ENCODE measurements around the gene GPR35.

Gene GPR35

DNA sequence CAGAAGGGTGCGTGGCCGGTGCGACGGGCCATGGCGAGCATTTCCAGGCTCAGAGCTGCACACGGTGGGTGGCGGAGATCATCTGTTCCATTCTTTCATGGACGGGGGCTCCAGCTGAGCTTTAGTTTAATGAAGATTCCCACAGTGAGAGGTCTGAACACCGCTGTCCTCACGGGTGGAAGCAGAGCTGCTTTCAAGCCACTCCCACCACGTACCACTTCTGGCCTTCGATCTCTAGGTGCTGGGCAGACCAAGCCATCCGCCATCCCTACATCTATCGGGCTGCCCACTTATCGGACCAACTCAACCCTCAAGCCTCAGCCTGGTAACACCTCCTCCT, 18.5 kb downstream of the GPR35 start:
- Histone ChIP-seq H3K4me1 (ENCODE audit: low read length) (no peaks in the 10 kb centered on the region), H3K9ac (ENCODE audit: low read length) (no peak overlapping the region), H3K27ac (ENCODE audit: low read length) (no peak overlapping the region), H3K4me3 (ENCODE audit: low read length) (no peak overlapping the region), H3K4me2 (ENCODE audit: low read length) (no peak overlapping the region), H4K20me1 (ENCODE audit: insufficient read depth, low read length) (no peaks in the 10 kb centered on the region), H2AFZ (ENCODE audit: low read depth, low read length) (no peak overlapping the region), H3K36me3 (replicated peaks; ENCODE audit: low read depth, low read length) (no peaks in the 10 kb centered on the region), H3K9me3 (ENCODE audit: insufficient read depth, low read length) (no peaks in the 10 kb centered on the region), H3K79me2 (ENCODE audit: low read length) (no peaks in the 10 kb centered on the region), H3K27me3 (ENCODE audit: low read depth, low read length) (no peaks in the 10 kb centered on the region)
- TF ChIP-seq EZH2phosphoT487 (IDR thresholded peaks at IDR 0.05; ENCODE audit: low read depth) = no peak
- TF ChIP-seq, protein P1, sequence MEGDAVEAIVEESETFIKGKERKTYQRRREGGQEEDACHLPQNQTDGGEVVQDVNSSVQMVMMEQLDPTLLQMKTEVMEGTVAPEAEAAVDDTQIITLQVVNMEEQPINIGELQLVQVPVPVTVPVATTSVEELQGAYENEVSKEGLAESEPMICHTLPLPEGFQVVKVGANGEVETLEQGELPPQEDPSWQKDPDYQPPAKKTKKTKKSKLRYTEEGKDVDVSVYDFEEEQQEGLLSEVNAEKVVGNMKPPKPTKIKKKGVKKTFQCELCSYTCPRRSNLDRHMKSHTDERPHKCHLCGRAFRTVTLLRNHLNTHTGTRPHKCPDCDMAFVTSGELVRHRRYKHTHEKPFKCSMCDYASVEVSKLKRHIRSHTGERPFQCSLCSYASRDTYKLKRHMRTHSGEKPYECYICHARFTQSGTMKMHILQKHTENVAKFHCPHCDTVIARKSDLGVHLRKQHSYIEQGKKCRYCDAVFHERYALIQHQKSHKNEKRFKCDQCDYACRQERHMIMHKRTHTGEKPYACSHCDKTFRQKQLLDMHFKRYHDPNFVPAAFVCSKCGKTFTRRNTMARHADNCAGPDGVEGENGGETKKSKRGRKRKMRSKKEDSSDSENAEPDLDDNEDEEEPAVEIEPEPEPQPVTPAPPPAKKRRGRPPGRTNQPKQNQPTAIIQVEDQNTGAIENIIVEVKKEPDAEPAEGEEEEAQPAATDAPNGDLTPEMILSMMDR (IDR thresholded peaks at IDR 0.05; ENCODE audit: low read depth, low read length) = no peak

DNA sequence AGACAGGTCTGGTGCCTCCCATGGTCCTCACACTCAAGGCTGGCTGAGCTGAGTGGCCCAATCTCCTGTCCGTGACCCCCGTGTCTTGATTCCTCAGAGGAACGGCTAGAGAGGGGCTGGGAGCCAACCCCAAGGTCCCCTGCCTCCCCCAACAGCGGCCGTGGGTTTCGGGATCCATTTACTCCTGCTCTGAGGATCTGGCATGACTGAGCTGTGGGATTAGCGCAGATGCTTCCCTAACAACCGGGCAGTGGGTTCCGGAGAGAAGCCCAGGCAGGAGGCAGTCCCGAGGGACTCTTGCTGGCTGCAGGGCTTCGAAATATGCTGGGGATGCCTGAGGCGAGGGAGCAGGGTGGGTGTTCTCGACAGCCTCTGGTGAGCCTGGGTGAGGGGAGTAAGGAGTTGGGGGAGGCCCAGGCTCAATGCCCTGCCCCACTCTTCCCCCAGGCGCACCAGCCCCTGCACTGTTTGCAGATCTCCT, 18.9 kb downstream of the GPR35 start:
- Histone ChIP-seq H3K79me2 (ENCODE audit: low read length) (no peaks in the 10 kb centered on the region), H3K27me3 (ENCODE audit: low read depth, low read length) (no peaks in the 10 kb centered on the region), H3K4me2 (ENCODE audit: low read length) (no peak overlapping the region)

GRCh38 chr2:240644859-240645301, 19.6 kb downstream of the GPR35 start:
- Histone ChIP-seq H3K4me1 (ENCODE audit: low read length) (no peaks in the 10 kb centered on the region), H3K9me3 (ENCODE audit: insufficient read depth, low read length) (no peaks in the 10 kb centered on the region), H3K79me2 (ENCODE audit: low read length) (no peaks in the 10 kb centered on the region), H3K27ac (ENCODE audit: low read length) (no peak overlapping the region), H4K20me1 (ENCODE audit: insufficient read depth, low read length) (no peaks in the 10 kb centered on the region), H3K27me3 (ENCODE audit: low read depth, low read length) (no peaks in the 10 kb centered on the region), H3K4me3 (ENCODE audit: low read length) (no peak overlapping the region), H3K36me3 (replicated peaks; ENCODE audit: low read depth, low read length) (no peaks in the 10 kb centered on the region), H2AFZ (ENCODE audit: low read depth, low read length) (no peak overlapping the region), H3K9ac (ENCODE audit: low read length) (no peak overlapping the region), H3K4me2 (ENCODE audit: low read length) (no peak overlapping the region)
- no peak for TF ChIP-seq EZH2phosphoT487 (IDR thresholded peaks at IDR 0.05; ENCODE audit: low read depth)
- TF ChIP-seq, protein P1 (IDR thresholded peaks at IDR 0.05; ENCODE audit: low read depth, low read length) = no peak

More for the DNA sequence above, 18.9 kb downstream of the GPR35 start:
- H3K27ac ChIP-seq (ENCODE audit: low read length) = no peak overlapping the region
- H2AFZ ChIP-seq (ENCODE audit: low read depth, low read length) = no peak overlapping the region
- no peaks in the 10 kb centered on the region for H4K20me1 ChIP-seq (ENCODE audit: insufficient read depth, low read length)
- no peak overlapping the region for H3K4me3 ChIP-seq (ENCODE audit: low read length)
- TF ChIP-seq EZH2phosphoT487 (IDR thresholded peaks at IDR 0.05; ENCODE audit: low read depth) = no peak
- TF ChIP-seq, protein P1 (IDR thresholded peaks at IDR 0.05; ENCODE audit: low read depth, low read length) = no peak
- no peak overlapping the region for H3K9ac ChIP-seq (ENCODE audit: low read length)
- H3K4me1 ChIP-seq (ENCODE audit: low read length) = no peaks in the 10 kb centered on the region
- no peaks in the 10 kb centered on the region for H3K9me3 ChIP-seq (ENCODE audit: insufficient read depth, low read length)
- H3K36me3 ChIP-seq (replicated peaks; ENCODE audit: low read depth, low read length) = no peaks in the 10 kb centered on the region

DNA sequence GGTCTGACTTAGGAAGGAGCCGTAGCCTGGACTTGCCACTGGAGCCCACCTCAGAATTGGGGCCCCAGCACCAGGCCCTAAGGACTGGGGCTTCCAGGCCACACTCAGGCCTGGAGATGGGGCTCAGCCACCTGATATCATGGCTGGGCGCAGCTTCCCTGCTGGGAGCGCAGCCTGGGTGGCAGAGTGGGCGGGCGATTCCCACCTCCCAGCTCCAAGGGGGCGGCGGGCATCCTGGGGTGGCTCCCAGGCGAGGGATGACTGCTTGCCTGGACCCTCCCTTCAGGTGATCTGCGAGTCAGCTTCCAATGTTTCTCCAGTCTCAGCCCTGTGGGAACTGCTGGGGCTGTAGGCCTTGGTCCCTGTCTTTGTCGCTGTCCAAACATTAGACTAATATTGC, 20.1 kb downstream of the GPR35 start:
- no peak for TF ChIP-seq EZH2phosphoT487 (IDR thresholded peaks at IDR 0.05; ENCODE audit: low read depth)
- TF ChIP-seq, protein P1 (IDR thresholded peaks at IDR 0.05; ENCODE audit: low read depth, low read length) = no peak
- no peaks in the 10 kb centered on the region for H3K36me3 ChIP-seq (replicated peaks; ENCODE audit: low read depth, low read length)
- no peaks in the 10 kb centered on the region for H3K9me3 ChIP-seq (ENCODE audit: insufficient read depth, low read length)
- H3K4me1 ChIP-seq (ENCODE audit: low read length) = no peaks in the 10 kb centered on the region
- no peak overlapping the region for H3K9ac ChIP-seq (ENCODE audit: low read length)
- H2AFZ ChIP-seq (ENCODE audit: low read depth, low read length) = no peak overlapping the region
- H3K27ac ChIP-seq (ENCODE audit: low read length) = no peak overlapping the region
- no peaks in the 10 kb centered on the region for H3K79me2 ChIP-seq (ENCODE audit: low read length)
- H3K27me3 ChIP-seq (ENCODE audit: low read depth, low read length) = no peaks in the 10 kb centered on the region
- no peak overlapping the region for H3K4me2 ChIP-seq (ENCODE audit: low read length)
- H4K20me1 ChIP-seq (ENCODE audit: insufficient read depth, low read length) = no peaks in the 10 kb centered on the region
- no peak overlapping the region for H3K4me3 ChIP-seq (ENCODE audit: low read length)

Data from OCI-LY3 (cell line).